ENCODE measurements around the gene DHRSX.

DHRSX gene

DNA sequence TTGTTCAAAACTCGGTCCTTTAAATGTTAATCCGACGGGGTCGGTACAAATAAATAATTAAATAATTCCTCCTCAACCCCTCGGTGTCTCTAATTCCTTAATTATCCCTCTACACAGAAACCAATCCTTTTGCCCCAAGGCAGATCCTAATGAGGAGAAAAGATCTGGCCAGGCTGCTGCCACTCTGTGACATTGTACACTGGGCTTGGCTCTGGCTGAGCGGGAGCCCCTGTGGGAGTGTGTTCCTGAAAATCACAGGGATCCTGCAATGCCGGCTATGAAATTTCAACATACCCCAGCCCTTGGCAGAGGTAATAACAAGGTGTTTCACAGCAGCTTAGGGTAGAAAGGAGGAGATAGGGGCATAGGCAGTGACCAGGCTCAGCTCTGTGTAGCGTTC, 96.0 kb downstream of the DHRSX start:
- TF ChIP-seq ZFX (IDR thresholded peaks at IDR 0.05) = no peak
- TF ChIP-seq, protein P1, sequence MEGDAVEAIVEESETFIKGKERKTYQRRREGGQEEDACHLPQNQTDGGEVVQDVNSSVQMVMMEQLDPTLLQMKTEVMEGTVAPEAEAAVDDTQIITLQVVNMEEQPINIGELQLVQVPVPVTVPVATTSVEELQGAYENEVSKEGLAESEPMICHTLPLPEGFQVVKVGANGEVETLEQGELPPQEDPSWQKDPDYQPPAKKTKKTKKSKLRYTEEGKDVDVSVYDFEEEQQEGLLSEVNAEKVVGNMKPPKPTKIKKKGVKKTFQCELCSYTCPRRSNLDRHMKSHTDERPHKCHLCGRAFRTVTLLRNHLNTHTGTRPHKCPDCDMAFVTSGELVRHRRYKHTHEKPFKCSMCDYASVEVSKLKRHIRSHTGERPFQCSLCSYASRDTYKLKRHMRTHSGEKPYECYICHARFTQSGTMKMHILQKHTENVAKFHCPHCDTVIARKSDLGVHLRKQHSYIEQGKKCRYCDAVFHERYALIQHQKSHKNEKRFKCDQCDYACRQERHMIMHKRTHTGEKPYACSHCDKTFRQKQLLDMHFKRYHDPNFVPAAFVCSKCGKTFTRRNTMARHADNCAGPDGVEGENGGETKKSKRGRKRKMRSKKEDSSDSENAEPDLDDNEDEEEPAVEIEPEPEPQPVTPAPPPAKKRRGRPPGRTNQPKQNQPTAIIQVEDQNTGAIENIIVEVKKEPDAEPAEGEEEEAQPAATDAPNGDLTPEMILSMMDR (conservative IDR thresholded peaks at IDR 0.05) = no peak

DNA sequence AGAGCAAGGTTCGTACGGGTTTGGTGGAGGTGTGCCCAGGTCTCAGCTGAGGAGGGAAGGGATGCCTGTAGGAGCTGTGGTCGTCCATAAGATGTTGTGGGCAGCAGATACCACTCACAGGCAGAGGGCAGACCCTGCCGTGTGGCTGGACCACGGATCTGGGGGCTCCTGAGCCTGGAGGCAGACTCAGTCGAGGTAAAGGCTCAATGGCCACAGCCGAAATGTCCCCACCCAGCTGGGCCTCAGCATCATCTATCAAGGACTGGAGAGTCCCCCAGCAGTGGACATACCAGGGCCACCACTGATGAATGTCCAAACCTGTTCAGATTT, 98.5 kb downstream of the DHRSX start:
- no peak overlapping the region for H3K27ac ChIP-seq
- TF ChIP-seq, protein P1 (conservative IDR thresholded peaks at IDR 0.05) = no peak
- no peak for TF ChIP-seq ZFX (IDR thresholded peaks at IDR 0.05)

More for the DNA sequence above, 96.0 kb downstream of the DHRSX start:
- no peak overlapping the region for H3K27ac ChIP-seq

DNA sequence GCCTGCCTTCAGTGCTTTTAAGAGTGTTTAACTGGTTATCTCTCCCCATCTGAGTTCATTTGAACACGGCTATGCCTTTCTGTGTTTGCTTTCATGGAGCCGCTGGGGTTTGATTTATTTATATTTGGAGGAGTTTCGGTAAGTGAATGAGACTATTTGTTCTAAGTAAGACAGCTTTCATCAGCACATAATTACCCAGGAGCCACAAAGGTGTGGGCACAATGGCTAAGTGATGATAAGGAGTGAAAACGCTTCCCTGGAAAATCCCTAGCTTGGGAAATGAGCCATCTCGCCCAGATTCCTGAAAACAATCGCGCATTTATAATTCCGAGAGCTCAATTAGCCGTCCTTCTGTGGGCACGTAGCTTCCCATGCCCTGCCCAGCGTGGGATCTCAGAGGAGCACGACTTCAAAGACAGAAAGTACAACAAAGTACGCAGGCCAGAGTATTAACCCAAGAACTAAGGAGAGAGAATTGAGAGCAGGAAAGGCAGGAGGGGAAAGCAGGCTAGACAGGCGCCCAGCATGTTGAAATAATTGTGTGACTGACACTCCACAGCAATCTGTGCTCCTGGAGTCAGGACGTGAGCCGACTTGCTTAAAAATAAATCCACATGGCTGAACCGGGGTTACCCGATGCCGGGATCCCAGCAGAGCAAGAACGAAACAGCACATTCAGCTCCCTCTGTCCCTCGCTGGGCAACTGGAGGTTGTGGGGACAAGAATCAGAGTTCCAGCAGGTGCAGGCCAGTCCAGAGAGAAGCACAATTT, 99.0 kb downstream of the DHRSX start:
- TF ChIP-seq ZFX (IDR thresholded peaks at IDR 0.05) = no peak
- TF ChIP-seq, protein P1 (conservative IDR thresholded peaks at IDR 0.05) = no peak

DNA sequence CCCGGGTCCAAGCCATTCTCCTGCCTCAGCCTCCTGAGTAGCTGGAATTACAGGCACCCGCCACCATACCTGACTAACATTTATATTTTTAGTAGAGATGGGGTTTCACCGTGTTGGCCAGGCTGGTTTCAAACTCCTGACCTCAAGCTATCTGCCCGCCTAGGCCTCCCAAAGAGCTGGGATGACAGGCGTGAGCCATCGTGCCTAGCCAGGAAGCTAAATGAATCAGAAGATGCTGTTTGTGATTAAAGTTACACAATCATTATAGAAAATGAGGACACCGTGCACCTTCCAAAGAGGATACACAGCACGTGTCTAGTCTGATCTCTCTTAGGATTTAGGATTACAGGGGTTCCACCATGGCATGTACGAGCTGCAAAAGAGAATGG, 99.6 kb downstream of the DHRSX start:
- H3K27ac ChIP-seq = no peak overlapping the region
- no peak for TF ChIP-seq ZFX (IDR thresholded peaks at IDR 0.05)
- TF ChIP-seq, protein P1 (conservative IDR thresholded peaks at IDR 0.05) = no peak

More for the DNA sequence above, 99.0 kb downstream of the DHRSX start:
- no peak overlapping the region for H3K27ac ChIP-seq

DNA sequence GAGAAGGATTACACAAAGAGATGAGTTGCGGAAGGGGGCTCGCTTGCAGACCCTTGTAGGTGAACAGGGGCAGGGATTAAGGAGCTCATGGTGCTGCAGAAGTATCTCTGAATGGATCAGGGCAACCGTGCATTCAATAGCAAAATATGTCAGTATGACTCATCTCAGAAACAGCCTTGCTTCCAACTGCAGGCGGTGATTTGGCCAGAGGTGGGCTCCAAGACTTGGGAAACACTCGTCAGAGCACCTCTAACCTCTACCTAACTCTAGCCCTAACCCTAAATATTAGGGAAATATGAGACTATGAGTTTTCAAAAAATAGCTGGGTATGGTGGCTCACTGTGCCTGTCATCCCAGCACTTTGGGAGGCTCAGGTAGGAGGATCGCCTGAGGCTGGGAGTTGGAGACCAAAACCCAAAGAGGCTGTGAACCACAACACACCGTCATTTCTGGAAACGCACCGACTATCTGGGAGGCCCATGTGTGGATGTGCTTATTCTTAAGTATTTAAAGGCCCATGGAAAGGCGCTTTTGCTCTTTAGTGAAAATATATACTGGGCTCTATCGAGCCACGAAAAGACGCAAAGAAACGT, 102.6 kb downstream of the DHRSX start:
- no peak overlapping the region for H3K27ac ChIP-seq
- TF ChIP-seq ZFX (IDR thresholded peaks at IDR 0.05) = no peak

DNA sequence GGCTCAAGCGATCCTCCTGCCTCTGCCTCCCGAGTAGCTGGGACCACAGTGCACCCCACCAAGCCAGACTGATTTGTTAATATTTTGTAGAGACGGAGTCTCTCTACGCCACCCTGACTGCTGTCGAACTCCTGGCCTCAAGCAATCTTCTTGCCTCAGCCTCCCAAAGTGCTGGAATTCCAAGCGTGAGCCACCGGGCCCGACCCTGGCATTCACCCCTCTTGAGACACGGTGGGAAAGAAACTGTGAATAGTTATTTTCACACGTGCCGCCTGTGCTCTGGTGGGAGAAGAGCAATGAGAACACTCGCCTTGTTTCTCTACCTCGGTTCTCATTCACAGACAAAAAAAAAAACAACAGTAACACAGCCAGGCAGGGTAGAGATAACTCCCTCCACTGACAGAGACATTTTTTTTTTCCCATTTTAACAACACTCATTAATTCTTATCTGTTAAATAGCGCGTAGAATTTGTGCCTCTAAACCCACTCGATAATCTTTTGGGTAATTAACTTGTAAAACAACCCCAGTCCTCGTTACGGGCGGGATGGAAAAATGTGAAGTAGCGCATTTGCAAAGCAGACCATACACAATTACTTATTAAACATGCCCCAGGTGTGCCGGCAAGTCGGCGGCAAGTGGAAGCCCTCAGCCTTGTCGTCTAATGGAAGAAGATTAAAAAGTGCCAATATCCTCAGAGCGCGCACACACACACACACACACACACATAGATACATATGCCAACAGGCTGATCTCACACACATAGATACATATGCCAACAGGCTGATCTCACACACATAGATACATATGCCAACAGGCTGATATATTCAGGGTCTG, 103.3 kb downstream of the DHRSX start:
- no peak for TF ChIP-seq ZFX (IDR thresholded peaks at IDR 0.05)
- TF ChIP-seq, protein P1 (conservative IDR thresholded peaks at IDR 0.05) = no peak
- no peak overlapping the region for H3K27ac ChIP-seq

DNA sequence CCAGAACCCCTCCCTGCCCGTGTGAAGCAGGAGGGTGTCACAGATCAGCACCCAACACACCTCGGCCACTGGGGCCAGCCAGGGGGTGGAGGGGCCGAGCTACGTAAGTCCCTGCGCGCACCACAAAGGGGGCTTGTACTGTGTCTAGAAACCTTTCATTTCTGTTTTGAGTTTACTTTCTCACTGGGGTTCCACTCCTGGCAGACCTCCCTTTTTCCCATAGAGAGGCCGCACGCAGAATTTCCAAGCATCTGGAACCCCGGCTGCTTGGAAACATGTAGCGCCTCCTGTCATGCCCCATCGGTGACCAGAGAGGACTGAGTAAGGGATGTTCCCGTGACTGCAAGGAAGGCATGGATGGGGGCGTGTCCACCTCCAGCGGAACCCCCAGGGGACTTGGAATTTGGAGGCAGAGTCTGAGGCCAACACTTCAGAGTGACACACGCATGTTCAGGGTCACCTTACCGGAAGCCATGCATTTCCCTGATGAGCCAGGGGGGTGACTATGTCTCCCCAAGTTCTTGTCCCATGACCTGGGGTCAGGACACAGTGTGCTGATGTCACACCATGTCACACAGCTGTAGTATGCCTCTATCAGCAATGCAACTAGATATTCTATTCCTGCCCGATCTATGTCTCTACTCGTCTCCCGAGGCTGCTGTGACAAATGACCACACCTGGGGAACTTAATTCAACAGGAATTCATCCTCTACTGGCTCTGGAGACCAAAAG, 105.3 kb downstream of the DHRSX start:
- TF ChIP-seq, protein P1 (conservative IDR thresholded peaks at IDR 0.05) = no peak
- TF ChIP-seq ZFX (IDR thresholded peaks at IDR 0.05) = no peak
- H3K27ac ChIP-seq = no peak overlapping the region

Measured in C4-2B (cell line).